GM18867 (cell line): ENCODE measurements around the gene ATP2C1.

Experiments used
- ATAC-seq: cut with Tn5 transposase; IDR thresholded peaks from one replicate; pipeline ENCODE4 v1.9.1; 2021; ENCODE audit warnings: mild to moderate bottlenecking, moderate library complexity; ENCODE audit not compliant: unreplicated experiment

The ATP2C1 gene

GRCh38 chr3:130975251-130975650 lies 81.4 kb downstream of the ATP2C1 start:
- no peak for ATAC-seq

GRCh38 chr3:130976706-130977105 lies 82.8 kb downstream of the ATP2C1 start:
- ATAC-seq, result no peak

GRCh38 chr3:130979117-130979516 lies 85.2 kb downstream of the ATP2C1 start:
- no peak for ATAC-seq

GRCh38 chr3:130981469-130981868 lies 87.6 kb downstream of the ATP2C1 start:
- no peak for ATAC-seq

GRCh38 chr3:130990282-130990681 lies 96.4 kb downstream of the ATP2C1 start:
- no peak for ATAC-seq

GRCh38 chr3:130991126-130991525 lies 97.2 kb downstream of the ATP2C1 start:
- no peak for ATAC-seq

GRCh38 chr3:130992344-130992743 lies 98.5 kb downstream of the ATP2C1 start:
- ATAC-seq, result no peak

- no peak for ATAC-seq
These were observed 103.4 kb downstream of the ATP2C1 start for GRCh38 chr3:130997289-130997688.

- ATAC-seq, result no peak
These were observed 107.2 kb downstream of the ATP2C1 start for GRCh38 chr3:131001071-131001470.

GRCh38 chr3:131004603-131005002 lies 110.7 kb downstream of the ATP2C1 start:
- no peak for ATAC-seq

- no peak for ATAC-seq
These were observed 113.4 kb downstream of the ATP2C1 start for GRCh38 chr3:131007256-131007655.

- ATAC-seq, result no peak
These were observed 113.9 kb downstream of the ATP2C1 start for GRCh38 chr3:131007782-131008181.

GRCh38 chr3:131008326-131008725 lies 114.4 kb downstream of the ATP2C1 start:
- ATAC-seq, result no peak

GRCh38 chr3:131009698-131010097 lies 115.8 kb downstream of the ATP2C1 start:
- ATAC-seq, result no peak

GRCh38 chr3:131018970-131019369 lies 125.1 kb downstream of the ATP2C1 start:
- no peak for ATAC-seq

- ATAC-seq, result no peak
These were observed 126.3 kb downstream of the ATP2C1 start for GRCh38 chr3:131020122-131020693.

- no peak for ATAC-seq
These were observed 131.7 kb downstream of the ATP2C1 start for GRCh38 chr3:131025539-131025938.

GRCh38 chr3:131026321-131027151 lies 132.7 kb downstream of the ATP2C1 start, which contains the start of the genes ASTE1 and NEK11:
Gene ASTE1 (minus strand): TSS chr3:131026825. CDS start chr3:131025306, 1,519 bp downstream.
Gene NEK11 (plus strand): TSS chr3:131026877. CDS start chr3:131029709, 2,832 bp downstream.
- ATAC-seq, result peak; percentile 98

GRCh38 chr3:131028844-131029243 lies 135.0 kb downstream of the ATP2C1 start:
- ATAC-seq, result no peak

GRCh38 chr3:131031660-131032059 lies 137.8 kb downstream of the ATP2C1 start:
- ATAC-seq, result no peak

- peak; percentile 70 for ATAC-seq
These were observed 139.7 kb downstream of the ATP2C1 start for GRCh38 chr3:131033480-131034080.
